Measurements from ENCODE around the gene TIGAR.
A peak's percentile ranks its signal among the peaks of the same experiment; 100 is the strongest.

Gene TIGAR

GRCh38 chr12:4282892-4283511 lies 38.0 kb upstream of the TIGAR start:
- no peak for DNase-seq

DNA sequence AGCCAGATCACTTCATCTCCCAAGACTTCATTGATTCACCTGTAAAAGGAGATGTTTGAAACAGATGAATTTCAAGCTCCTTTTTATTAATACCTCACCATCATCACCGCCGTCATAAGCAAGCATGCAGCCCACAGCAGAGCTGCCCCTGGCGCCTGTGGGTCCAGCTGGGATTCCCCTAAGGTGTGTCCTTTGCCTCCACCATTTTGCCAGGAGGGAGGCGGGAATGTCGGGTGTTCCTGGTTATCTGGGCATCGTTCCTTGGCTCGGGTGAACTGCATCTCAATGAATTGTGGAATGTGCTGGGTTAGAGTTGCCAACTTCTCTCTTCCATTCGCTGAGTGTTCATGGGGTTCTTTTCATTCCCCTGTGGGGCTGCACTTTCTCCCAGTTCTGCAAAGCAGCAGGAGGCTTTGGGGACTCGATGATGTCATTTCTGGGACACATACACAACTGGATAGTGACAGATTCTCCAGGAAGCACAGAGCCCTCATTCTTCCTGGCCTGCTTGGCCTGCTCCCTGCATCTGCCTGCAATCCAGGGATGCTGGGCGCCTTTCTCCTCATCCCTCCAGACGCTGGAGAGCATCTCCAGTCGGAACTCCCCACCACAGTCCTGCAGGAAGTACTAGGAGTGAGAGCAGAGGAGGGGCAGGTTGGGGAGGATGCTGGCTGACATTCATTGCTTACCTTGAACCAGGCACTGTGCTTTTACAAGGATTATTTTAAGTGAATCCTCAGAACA lies 37.3 kb upstream of the TIGAR start:
- DNase-seq = no peak

DNA sequence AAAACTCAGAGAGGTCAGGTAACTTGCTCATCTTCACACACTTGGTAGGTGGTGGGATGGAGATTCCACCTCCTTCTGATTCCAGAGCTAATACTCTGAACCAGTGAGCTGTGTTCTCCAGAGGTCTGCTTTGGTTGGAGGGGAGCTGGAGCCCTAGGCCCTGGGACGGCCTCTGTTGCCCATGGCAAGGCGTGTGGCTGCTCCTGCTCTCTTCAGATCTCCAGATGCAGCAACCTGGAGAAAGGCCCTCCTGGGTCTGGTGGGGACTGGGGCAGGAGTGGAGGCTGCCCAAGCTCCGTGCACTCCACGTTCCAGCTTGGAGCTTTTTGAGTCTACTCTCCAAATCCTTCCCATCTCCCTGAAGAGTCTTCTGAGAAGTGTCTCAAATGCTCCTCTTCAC lies 36.7 kb upstream of the TIGAR start:
- no peak for DNase-seq

GRCh38 chr12:4285070-4285469 lies 35.9 kb upstream of the TIGAR start:
- DNase-seq = no peak

DNA sequence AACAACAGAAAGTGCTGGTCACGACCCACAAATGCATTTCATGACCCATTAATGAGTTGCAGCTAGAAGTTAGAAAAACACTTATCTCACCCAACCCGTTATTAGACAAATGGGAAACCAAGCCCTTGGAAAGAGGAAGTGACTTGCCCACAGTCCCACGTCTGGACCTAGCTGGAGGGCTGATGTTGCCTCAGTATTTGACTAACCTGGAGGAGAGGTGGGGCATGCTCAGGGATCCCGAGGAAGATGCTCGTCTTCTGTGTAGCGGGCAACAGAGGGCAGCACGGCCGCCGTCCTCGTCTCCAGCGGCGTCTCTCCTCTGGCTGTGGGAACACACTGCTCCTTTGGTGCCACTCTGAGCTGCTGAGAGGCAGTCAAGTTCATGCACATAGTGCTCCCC lies 34.8 kb upstream of the TIGAR start:
- peak; percentile 6 for DNase-seq

- DNase-seq = peak; percentile 43
These were observed 34.2 kb upstream of the TIGAR start for GRCh38 chr12:4286771-4287317.

DNA sequence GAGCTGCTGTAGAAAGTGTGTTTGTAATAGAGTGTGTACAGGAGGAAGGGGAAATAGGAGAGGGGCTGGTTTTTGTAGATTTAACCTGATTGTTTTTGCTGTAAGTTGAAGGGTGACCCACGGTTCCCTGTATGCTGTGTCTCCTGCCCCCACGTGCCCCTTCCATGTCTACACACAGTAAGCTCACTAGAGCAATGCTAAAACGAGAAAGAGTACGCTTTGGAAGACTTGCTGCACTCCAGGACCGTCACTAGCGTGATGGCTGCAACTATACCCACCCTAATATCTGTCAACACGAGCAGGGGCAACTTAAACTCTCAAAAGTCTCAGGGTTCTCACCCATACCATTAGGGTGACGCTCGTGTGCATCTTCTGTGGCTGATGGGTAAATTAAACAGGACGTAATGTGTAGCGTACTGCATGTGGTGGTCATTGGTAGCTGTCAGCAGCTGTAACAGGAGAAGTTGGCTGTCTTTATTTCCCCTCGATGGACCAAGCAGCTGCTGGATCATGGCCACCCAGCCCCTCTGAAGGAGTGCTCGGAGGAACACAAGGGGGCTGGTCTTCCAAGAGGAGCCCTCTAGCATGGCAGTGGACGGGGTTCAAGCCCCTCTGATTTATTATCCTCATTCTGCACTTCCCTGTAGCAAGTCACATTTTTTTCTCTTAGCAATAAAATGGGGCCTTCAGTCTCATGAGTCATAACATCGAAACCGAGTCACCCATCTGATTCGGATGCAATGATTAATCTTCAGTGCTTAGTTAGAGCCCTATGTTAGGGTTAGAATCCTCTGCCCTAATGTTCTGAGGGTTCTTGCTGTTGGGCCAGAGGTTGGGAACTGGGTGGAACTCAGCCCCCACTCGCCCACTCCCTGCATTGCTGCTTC lies 33.4 kb upstream of the TIGAR start:
- no peak for DNase-seq

DNA sequence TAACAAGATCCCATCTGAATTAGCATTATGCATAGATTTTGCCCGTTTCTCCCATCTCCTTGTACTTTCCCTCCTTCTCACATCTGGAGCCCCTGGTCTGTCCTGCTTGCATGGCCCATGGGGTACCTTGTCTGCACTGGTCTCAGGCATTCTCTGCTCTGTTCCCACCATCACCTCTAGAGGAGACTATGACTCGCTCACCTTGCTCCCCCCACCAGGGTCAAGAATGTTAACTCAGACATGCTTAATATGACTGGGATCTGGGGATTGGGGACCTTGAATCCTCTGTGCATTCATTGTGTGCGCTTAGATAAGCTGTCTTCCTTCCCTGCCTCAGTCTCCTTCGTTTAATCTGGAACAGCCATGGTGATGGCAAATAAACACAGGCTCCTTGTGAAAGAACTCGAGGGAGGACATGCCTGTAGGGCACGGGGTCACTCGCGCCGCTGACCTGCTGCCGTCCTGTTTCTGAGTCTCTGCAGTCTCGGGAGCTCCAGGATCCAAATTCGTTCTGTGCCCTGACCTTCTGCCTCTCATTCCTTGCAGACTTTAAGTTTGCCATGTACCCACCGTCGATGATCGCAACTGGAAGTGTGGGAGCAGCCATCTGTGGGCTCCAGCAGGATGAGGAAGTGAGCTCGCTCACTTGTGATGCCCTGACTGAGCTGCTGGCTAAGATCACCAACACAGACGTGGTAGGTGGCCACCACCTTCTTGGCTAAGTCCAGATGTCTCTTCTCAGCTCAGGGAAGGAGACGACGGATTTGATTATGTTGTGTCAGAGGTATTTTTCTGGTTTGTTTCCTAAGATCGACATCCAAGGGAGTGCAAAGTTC lies 32.5 kb upstream of the TIGAR start:
- DNase-seq = peak; percentile 32

GRCh38 chr12:4289231-4289878 lies 31.7 kb upstream of the TIGAR start:
- DNase-seq = no peak

DNA sequence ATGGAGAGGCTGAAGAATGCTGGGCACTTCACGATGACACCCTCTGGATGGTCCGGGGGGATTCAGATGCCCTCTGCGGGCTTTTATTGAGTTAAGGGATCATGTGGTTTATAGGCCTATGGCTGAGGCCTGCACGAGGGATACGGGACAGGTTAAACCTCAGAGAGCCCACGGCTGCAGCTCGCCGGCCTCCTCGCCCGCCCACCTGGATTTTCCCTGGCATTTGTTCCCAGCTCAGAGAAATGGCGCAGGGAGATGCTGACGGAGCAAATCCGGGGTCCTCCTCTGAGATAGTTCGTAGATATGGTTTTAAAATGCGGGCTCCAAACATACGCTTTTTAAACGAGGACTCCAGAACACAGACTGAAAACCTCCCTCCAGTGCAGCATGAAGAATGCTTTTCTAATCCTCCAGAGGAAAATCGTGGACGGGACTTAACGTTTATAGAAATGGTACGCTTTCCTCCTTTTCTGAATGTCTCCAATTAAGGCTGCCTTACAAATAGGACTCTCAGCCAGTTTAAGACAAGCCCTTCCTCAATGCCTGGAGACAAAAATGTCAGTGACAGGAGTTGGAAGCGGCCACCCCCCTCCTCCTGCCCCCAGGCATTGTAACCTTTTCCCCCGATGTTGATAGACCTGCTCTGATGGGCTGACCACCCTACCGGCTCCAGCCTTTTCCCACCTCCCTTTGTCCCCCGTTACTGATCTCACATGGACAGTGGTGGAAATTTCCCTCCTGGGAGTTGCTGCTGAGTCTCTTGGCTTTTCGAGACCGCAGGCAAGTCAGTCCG lies 30.8 kb upstream of the TIGAR start:
- peak; percentile 40 for DNase-seq

GRCh38 chr12:4292341-4293073 lies 28.5 kb upstream of the TIGAR start:
- no peak for DNase-seq

DNA sequence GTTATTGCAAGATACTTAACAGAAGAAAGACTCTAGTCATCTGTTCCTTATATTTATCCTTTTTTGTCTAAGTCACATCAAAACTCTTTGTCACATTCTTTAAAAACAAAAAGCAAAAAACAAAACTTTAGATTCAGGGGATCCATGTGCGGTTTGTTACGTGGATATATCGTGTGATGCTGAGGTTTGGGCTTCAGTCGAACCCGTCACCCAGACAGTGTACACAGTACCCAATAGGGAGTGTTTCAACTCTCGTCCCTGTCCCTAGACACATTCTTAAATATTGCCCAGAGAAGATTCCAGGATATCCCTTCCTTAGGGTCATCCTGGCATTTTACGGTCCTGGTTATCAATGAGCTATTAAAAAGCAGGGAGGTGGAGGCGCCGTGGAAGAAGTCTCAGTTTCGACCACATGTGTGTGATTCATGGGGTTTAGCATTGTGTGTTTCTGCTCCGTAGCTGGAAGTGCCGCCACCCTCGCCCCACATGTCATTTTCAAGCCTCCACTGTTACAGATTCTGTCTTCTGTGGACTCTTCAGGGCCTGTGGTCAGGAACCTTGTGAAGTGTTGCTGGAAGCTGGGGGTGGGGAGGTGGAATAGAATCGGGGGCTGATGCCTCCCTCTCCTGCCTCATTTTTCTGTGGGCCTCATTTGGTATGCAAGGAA lies 27.6 kb upstream of the TIGAR start:
- DNase-seq = no peak

DNA sequence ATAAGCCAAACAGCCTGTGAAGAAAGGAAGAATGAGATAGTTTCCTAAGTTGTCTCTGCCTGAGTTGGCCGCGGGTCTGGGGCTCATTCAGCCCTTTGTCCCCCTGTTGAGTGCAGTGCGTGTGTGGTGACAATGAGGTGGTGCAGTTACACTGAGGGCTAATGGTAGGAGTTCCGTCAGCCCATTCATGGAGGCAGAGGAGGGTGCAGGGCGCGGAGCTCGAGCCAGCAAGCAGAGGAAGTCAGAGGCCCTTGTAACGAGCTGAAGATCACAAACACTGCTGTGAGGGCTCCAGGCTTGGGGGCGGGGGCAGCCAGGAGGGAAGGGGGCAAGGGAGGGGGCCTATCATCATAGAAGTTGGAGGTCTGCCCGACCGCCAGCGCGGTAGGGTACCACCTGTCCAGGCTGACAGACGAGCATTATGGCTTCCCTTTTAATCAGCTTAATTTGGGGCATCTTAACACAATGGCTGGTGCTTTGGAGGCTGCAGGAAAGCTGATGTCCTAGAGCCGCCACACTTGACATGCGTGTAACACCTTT lies 27.0 kb upstream of the TIGAR start:
- no peak for DNase-seq

DNA sequence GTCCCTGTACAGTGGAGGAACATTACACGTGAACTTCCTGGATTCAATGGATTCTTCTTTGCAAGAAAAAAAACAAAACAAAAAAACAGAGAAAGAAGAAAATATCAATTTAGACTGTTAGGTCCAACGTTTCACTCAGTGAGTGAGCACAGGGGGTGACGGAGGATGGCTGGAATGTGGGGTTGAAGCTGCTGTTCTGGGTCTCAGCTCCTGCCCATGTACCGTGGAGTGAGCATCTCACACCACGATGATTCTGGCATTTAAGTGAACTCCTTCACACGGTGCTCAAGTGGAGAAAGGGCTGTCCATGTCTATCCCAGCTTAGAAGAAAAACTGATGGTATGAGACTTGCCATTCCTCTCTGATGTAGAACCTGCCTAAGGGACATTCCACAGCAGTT lies 24.3 kb upstream of the TIGAR start:
- DNase-seq = no peak

DNA sequence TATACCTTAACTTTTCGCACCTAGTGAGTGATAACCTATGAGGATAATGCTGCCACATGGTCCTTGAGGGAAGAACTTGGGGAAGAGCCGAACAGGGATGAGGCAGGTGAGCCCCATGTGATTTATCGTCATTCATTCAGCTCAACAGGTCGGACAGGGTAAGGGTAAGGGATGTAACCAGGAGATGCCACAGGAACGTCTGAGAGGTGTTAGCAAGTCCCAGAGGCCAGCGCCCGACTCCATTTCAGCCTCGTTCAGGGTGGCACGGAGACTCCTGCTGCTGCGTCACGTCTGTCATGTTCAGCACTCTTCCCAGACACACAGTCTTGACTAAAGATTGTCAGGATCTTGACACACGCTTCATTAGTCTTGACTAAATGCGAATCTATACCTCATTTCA lies 23.4 kb upstream of the TIGAR start:
- no peak for DNase-seq

GRCh38 chr12:4300883-4301282 lies 20.1 kb upstream of the TIGAR start:
- DNase-seq = no peak

GRCh38 chr12:4301932-4302501 lies 19.0 kb upstream of the TIGAR start:
- DNase-seq = no peak

GRCh38 chr12:4302881-4303280 lies 18.1 kb upstream of the TIGAR start:
- no peak for DNase-seq

DNA sequence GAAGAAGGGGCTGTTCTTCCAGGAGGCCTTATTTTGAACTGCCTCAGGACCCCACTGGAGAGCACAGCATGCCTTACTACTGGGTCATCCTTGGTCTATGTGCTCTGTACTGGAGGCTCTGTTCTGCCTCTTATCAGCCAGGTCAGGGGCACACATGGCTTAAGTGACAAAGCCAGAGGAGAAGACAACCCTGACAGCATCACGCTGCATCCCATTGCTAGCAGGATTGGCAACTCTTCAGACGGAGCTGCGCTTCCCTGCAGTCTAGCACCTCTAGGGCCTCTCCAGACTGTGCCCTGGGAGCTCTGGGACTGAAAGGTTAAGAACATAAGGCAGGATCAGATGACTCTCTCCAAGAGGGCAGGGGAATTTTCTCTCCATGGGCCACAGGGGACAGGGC lies 17.3 kb upstream of the TIGAR start:
- DNase-seq = no peak
